ENCODE measurements around the gene C3orf52.

Gene C3orf52

GRCh38 chr3:112119962-112120836 lies 34.0 kb downstream of the C3orf52 start:
- no peak for DNase-seq

- no peak for DNase-seq
Measured at GRCh38 chr3:112121577-112122547, 35.7 kb downstream of the C3orf52 start.

- DNase-seq, result no peak
Measured at GRCh38 chr3:112122870-112123269, 36.7 kb downstream of the C3orf52 start.

GRCh38 chr3:112123548-112123947 lies 37.4 kb downstream of the C3orf52 start:
- no peak for DNase-seq

GRCh38 chr3:112124907-112125607 lies 38.9 kb downstream of the C3orf52 start:
- no peak for DNase-seq

- DNase-seq, result no peak
Measured at GRCh38 chr3:112126511-112126911, 40.3 kb downstream of the C3orf52 start.

GRCh38 chr3:112127522-112128494 lies 41.6 kb downstream of the C3orf52 start:
- no peak for DNase-seq

- DNase-seq, result no peak
Measured at GRCh38 chr3:112128843-112129727, 42.9 kb downstream of the C3orf52 start.

GRCh38 chr3:112129925-112130637 lies 43.9 kb downstream of the C3orf52 start:
- no peak for DNase-seq

GRCh38 chr3:112130638-112130993 lies 44.4 kb downstream of the C3orf52 start:
- DNase-seq, result no peak

GRCh38 chr3:112131111-112131510 lies 44.9 kb downstream of the C3orf52 start:
- no peak for DNase-seq

- DNase-seq, result no peak
Measured at GRCh38 chr3:112132088-112132487, 45.9 kb downstream of the C3orf52 start.

- DNase-seq, result no peak
Measured at GRCh38 chr3:112132554-112132953, 46.4 kb downstream of the C3orf52 start.

GRCh38 chr3:112132975-112133448 lies 46.8 kb downstream of the C3orf52 start, which contains the start of gene GCSAM:
Gene GCSAM (minus strand): TSS chr3:112133248. CDS start chr3:112133120, 128 bp downstream.
- no peak for DNase-seq

GRCh38 chr3:112133626-112134334 lies 47.6 kb downstream of the C3orf52 start:
- no peak for DNase-seq

GRCh38 chr3:112134335-112135124 lies 48.3 kb downstream of the C3orf52 start:
- no peak for DNase-seq

- no peak for DNase-seq
Measured at GRCh38 chr3:112136046-112136445, 49.9 kb downstream of the C3orf52 start.
